ENCODE measurements around the gene TOGARAM1.

TOGARAM1 gene

GRCh38 chr14:44961554-44962333, at the start of gene TOGARAM1, which contains the start of gene KLHL28:
Gene TOGARAM1, plus strand, starts transcription at chr14:44962190. Its CDS starts 232 bp downstream, at chr14:44962422.
Gene KLHL28, minus strand, starts transcription at chr14:44961947. Its CDS starts 16,019 bp downstream, at chr14:44945928.
- DNase-seq: peak; percentile 100

GRCh38 chr14:44914849-44915248, 47.1 kb upstream of the TOGARAM1 start:
- no peak for DNase-seq

GRCh38 chr14:44928793-44929192, 33.2 kb upstream of the TOGARAM1 start:
- no peak for DNase-seq

- DNase-seq: no peak
Observed at GRCh38 chr14:44935155-44935554, 26.8 kb upstream of the TOGARAM1 start.

- DNase-seq: no peak
Observed at GRCh38 chr14:44937547-44937946, 24.4 kb upstream of the TOGARAM1 start.

GRCh38 chr14:44940211-44940610, 21.8 kb upstream of the TOGARAM1 start:
- DNase-seq: no peak

GRCh38 chr14:44940944-44941343, 21.0 kb upstream of the TOGARAM1 start:
- no peak for DNase-seq

GRCh38 chr14:44941591-44941990, 20.4 kb upstream of the TOGARAM1 start:
- DNase-seq: no peak

GRCh38 chr14:44942436-44942835, 19.6 kb upstream of the TOGARAM1 start:
- no peak for DNase-seq

- DNase-seq: no peak
Observed at GRCh38 chr14:44944107-44944506, 17.9 kb upstream of the TOGARAM1 start.

- DNase-seq: no peak
Observed at GRCh38 chr14:44945264-44945663, 16.7 kb upstream of the TOGARAM1 start.

- no peak for DNase-seq
Observed at GRCh38 chr14:44951051-44951450, 10.9 kb upstream of the TOGARAM1 start.

GRCh38 chr14:44952391-44953110, 9.4 kb upstream of the TOGARAM1 start:
- no peak for DNase-seq

- no peak for DNase-seq
Observed at GRCh38 chr14:44954750-44955149, 7.2 kb upstream of the TOGARAM1 start.

GRCh38 chr14:44955528-44955927, 6.5 kb upstream of the TOGARAM1 start:
- no peak for DNase-seq

- DNase-seq: no peak
Observed at GRCh38 chr14:44956866-44957265, 5.1 kb upstream of the TOGARAM1 start.

- DNase-seq: no peak
Observed at GRCh38 chr14:44959538-44959937, 2.5 kb upstream of the TOGARAM1 start.

GRCh38 chr14:44960146-44960545, 1.8 kb upstream of the TOGARAM1 start:
- no peak for DNase-seq

- no peak for DNase-seq
Observed at GRCh38 chr14:44960646-44961045, 1.3 kb upstream of the TOGARAM1 start.

- DNase-seq: no peak
Observed at GRCh38 chr14:44961151-44961553, 838 bp upstream of the TOGARAM1 start.

GRCh38 chr14:44962334-44963043, 499 bp downstream of the TOGARAM1 start:
- peak; percentile 75 for DNase-seq

GRCh38 chr14:44963044-44963528, 1.1 kb downstream of the TOGARAM1 start:
- no peak for DNase-seq

GRCh38 chr14:44963775-44964380, 1.9 kb downstream of the TOGARAM1 start:
- no peak for DNase-seq

Data from NCI-H774 (cell line).